Adrenal gland (tissue), 12 donors: ENCODE measurements around the gene ZNF664. TPM values are rescaled to one million over a fixed set of nuclear protein-coding genes. Genes with fewer than 3 reads are reported as not detected.

Source experiments
- DNase-seq, 7 donors: peaks; one replicate each; pipeline ENCODE4 v3.0.0-alpha.2; 2019 to 2020
- H3K27ac ChIP-seq, 5 donors: fragments of 200-600 bp; sonication (generic) in 4 of 5; 1 replicate in 3 of 5; 2 replicates in 2 of 5; pipeline versions ENCODE4 v1.5.1 to v1.8.0; 2016 to 2020; ENCODE audit warnings: mild to moderate bottlenecking in 1 of 5
- H3K27me3 ChIP-seq: fragments of 200-600 bp; 2 replicates; pipeline ENCODE4 v1.8.0; 2021
- H3K36me3 ChIP-seq, 2 donors: fragments of 200-600 bp; replicated peaks in 1 of 2; 1 replicate in 1 of 2; 2 replicates in 1 of 2; pipeline versions ENCODE4 v1.5.1 to v1.8.0; 2018 to 2022
- H3K4me1 ChIP-seq, 2 donors: fragments of 200-600 bp; replicated peaks in 1 of 2; 1 replicate in 1 of 2; 2 replicates in 1 of 2; pipeline versions ENCODE4 v1.5.1 to v1.8.0; 2018 to 2021
- H3K4me3 ChIP-seq, 4 donors: fragments of 200-600 bp; sonication (generic) in 3 of 4; one replicate each; pipeline ENCODE4 v1.5.1; 2016 to 2018
- H3K9me3 ChIP-seq, 3 donors: fragments of 200-600 bp; sonication (generic) in 1 of 3; replicated peaks in 1 of 3; 1 replicate in 2 of 3; 2 replicates in 1 of 3; pipeline versions ENCODE4 v1.5.1 to v1.8.0; 2016 to 2021
- CTCF ChIP-seq, 6 experiments: fragments of 450-650 bp in 4 of 6; fragments of 200-600 bp in 2 of 6; sonication (generic) in 1 of 6; IDR thresholded peaks; 1 replicate in 5 of 6; 2 replicates in 1 of 6; pipeline versions ENCODE4 v1.5.1 to v1.8.0; 2016 to 2021; ENCODE audit warnings: antibody characterized with exemption in 6 of 6, mild to moderate bottlenecking in 2 of 6, moderate library complexity in 1 of 6
- POLR2A ChIP-seq, 2 donors: fragments of 450-650 bp; IDR thresholded peaks; one replicate each; pipeline ENCODE4 v1.6.1; 2017; ENCODE audit warnings: antibody characterized with exemption in 2 of 2, mild to moderate bottlenecking in 2 of 2, moderate library complexity in 1 of 2
- WGBS, 4 donors: extraction: QIAGEN DNeasy Blood & Tissue Kit in 2 of 4; methylation state at CpG; one replicate each; pipeline versions ENCODE4 v1.1.5 to v1.1.7; 2013 to 2017; 5-methylcytosine and 5-hydroxymethylcytosine counted together
- intact Hi-C, 2 donors: fragments of 100-400 bp; cut with DNase I; formaldehyde crosslinking; loops; one replicate each; pipeline versions ENCODE4 v1.14.1 to v1.15.0; 2022 to 2023
- polyA plus RNA-seq, 3 donors: library from polyadenylated mRNA; stranded (reverse); fragments of 200-250 nt in 2 of 3; fragments of 350-450 nt in 1 of 3; fragmentation: Illumina TruSeq in 1 of 3; extraction: RNeasy Lipid Tissue Mini Kit (QIAGEN cat#74804) in 1 of 3; gene quantifications; one replicate each; pipeline ENCODE4 v1.2.3, GENCODE V29; 2013 to 2014
- total RNA-seq, 9 donors: library from RNA; depleted of rRNA in 4 of 9; stranded (reverse); fragments of >200 nt in 4 of 9; fragments of 120-200 nt in 1 of 9; fragmentation: NEBNext Ultra II Directional in 1 of 9; extraction: Animal tissue kit (Norgen Biotek cat#: 25700) in 1 of 9; gene quantifications; one replicate each; pipeline versions ENCODE4 v1.1.0 to v1.2.4, GENCODE V29; 2013 to 2023
- donor health status: healthy with polysubstance abuse.
- donor health status: Bipolar disorder and iron deficiency.
- donor health status: DM: yes; HTN: yes; CAD: no.
- donor health status: DM: no; HTN: no; CAD: no.
- donor health status: DM: no; HTN: no; CAD: no.
- donor health status: DM: yes; HTN: yes; CAD: no.

The ZNF664 gene
- total and polyA plus RNA-seq, 12 donors, result 19.6 to 66.9 (median 49.4) TPM

GRCh38 chr12:123942238-123942653 lies 30.8 kb upstream of the ZNF664 start:
- no peaks in the 10 kb centered on the region for H3K27me3 ChIP-seq
- TF ChIP-seq CTCF (IDR thresholded peaks at IDR 0.05), result no peak
- TF ChIP-seq POLR2A (IDR thresholded peaks at IDR 0.05), result no peak
- no peak overlapping the region for H3K27ac ChIP-seq
- H3K4me3 ChIP-seq, result no peak overlapping the region
- intact Hi-C loops, result no loop called here
- no peaks in the 10 kb centered on the region for H3K4me1 ChIP-seq
- H3K9me3 ChIP-seq, result no peaks in the 10 kb centered on the region
- DNase-seq, result no peak
- peaks cover 0 to 7% of the 10 kb centered on the region in 2 donors for H3K36me3 ChIP-seq
- WGBS, 4 donors, result 90 to 94% (median 92%) methylated on average over 8 to 10 of the region's 10 CpGs

GRCh38 chr12:123942911-123943648 lies 29.9 kb upstream of the ZNF664 start:
- no peak overlapping the region for H3K27ac ChIP-seq

GRCh38 chr12:123943816-123944215 lies 29.2 kb upstream of the ZNF664 start:
- TF ChIP-seq CTCF (IDR thresholded peaks at IDR 0.05), result no peak
- TF ChIP-seq POLR2A (IDR thresholded peaks at IDR 0.05), result no peak
- DNase-seq, result no peak
- Histone ChIP-seq H3K9me3 (no peaks in the 10 kb centered on the region), H3K36me3 (peaks cover 0 to 6% of the 10 kb centered on the region in 2 donors), H3K4me1 (no peaks in the 10 kb centered on the region), H3K27me3 (no peaks in the 10 kb centered on the region), H3K27ac (no peak overlapping the region), H3K4me3 (no peak overlapping the region)
- intact Hi-C loops, result no loop called here
- WGBS, 4 donors, result 87 to 100% (median 90%) methylated on average over 1 to 5 of the region's 5 CpGs

More at GRCh38 chr12:123942911-123943648, 29.9 kb upstream of the ZNF664 start:
- Histone ChIP-seq H3K36me3 (peaks cover 0 to 6% of the 10 kb centered on the region in 2 donors), H3K27me3 (no peaks in the 10 kb centered on the region), H3K4me3 (no peak overlapping the region), H3K9me3 (no peaks in the 10 kb centered on the region), H3K4me1 (no peaks in the 10 kb centered on the region)
- no peak for DNase-seq
- 84 to 93% (median 90%) methylated on average over 4 to 16 of the region's 16 CpGs for WGBS, 4 donors
- intact Hi-C loops, result no loop called here
- TF ChIP-seq CTCF (IDR thresholded peaks at IDR 0.05) (no peak), POLR2A (IDR thresholded peaks at IDR 0.05) (no peak)

GRCh38 chr12:123944696-123945095 lies 28.3 kb upstream of the ZNF664 start:
- Histone ChIP-seq H3K9me3 (no peaks in the 10 kb centered on the region), H3K36me3 (peaks cover 0 to 6% of the 10 kb centered on the region in 2 donors), H3K27ac (no peak overlapping the region), H3K4me1 (no peaks in the 10 kb centered on the region), H3K4me3 (no peak overlapping the region), H3K27me3 (no peaks in the 10 kb centered on the region)
- no peak for DNase-seq
- TF ChIP-seq POLR2A (IDR thresholded peaks at IDR 0.05), result no peak
- WGBS, 4 donors, result 87 to 92% (median 88%) methylated on average over 10 of the region's 10 CpGs
- intact Hi-C loops, result no loop called here
